Omental fat pad (tissue), 4 donors: Measurements from ENCODE around the gene MOSMO. TPM values are rescaled to one million over a fixed set of nuclear protein-coding genes. Genes with fewer than 3 reads are reported as not detected.
"Not testable (repeated sequence)": the region's sequence is repeated elsewhere in the genome, so short reads cannot be mapped to it uniquely, and the experiment has no call there.

ENCODE experiments used
- ATAC-seq: fragments of 150-250 bp; one replicate; pipeline ENCODE4 v1.9.1; 2016; ENCODE audit warnings: mild to moderate bottlenecking, moderate library complexity; ENCODE audit not compliant: low FRiP score
- DNase-seq: peaks from one replicate; pipeline ENCODE4 v3.0.0-alpha.2; 2019; ENCODE audit warnings: low spot score
- CTCF ChIP-seq, 3 donors: fragments of 450-650 bp; IDR thresholded peaks; one replicate each; pipeline ENCODE4 v1.5.1; 2016 to 2017; ENCODE audit warnings: antibody characterized with exemption in 3 of 3, mild to moderate bottlenecking in 3 of 3, moderate library complexity in 2 of 3
- total RNA-seq, 4 donors: library from RNA; depleted of rRNA; stranded (reverse); fragments of >200 nt; gene quantifications; one replicate each; pipeline ENCODE4 v1.1.0, GENCODE V29; 2016

MOSMO gene
- total RNA-seq, 4 donors from 2014 or later, result 18.7 to 35.2 (median 25.8) TPM

GRCh38 chr16:22001591-22001990, 6.3 kb upstream of the MOSMO start:
- DNase-seq (no peak), ATAC-seq (no peak)
- TF ChIP-seq CTCF (IDR thresholded peaks at IDR 0.05), result no peak

GRCh38 chr16:22002047-22002446, 5.9 kb upstream of the MOSMO start:
- not testable (repeated sequence) for DNase-seq, ATAC-seq

- DNase-seq, result no peak
- TF ChIP-seq CTCF (IDR thresholded peaks at IDR 0.05), result no peak
- no peak for ATAC-seq
Observed at GRCh38 chr16:22003195-22003594, 4.7 kb upstream of the MOSMO start.

- DNase-seq (no peak), ATAC-seq (no peak)
- TF ChIP-seq CTCF (IDR thresholded peaks at IDR 0.05), result no peak
Observed at GRCh38 chr16:22004341-22004740, 3.6 kb upstream of the MOSMO start.

- DNase-seq, result no peak
- ATAC-seq, result no peak
- no peak for TF ChIP-seq CTCF (IDR thresholded peaks at IDR 0.05)
Observed at GRCh38 chr16:22005746-22006145, 2.2 kb upstream of the MOSMO start.

GRCh38 chr16:22006636-22007035, 1.3 kb upstream of the MOSMO start:
- no peak for DNase-seq

GRCh38 chr16:22007159-22007508, 777 bp upstream of the MOSMO start:
- TF ChIP-seq CTCF (IDR thresholded peaks at IDR 0.05), result no peak
- no peak for ATAC-seq
- DNase-seq, result no peak

More at GRCh38 chr16:22006636-22007035, 1.3 kb upstream of the MOSMO start:
- ATAC-seq, result no peak
- TF ChIP-seq CTCF (IDR thresholded peaks at IDR 0.05), result no peak
